Neuronal stem cell (in vitro differentiated cells): Measurements from ENCODE around the gene KCNA3.

Source experiments
- DNase-seq: peaks from one replicate; pipeline ENCODE4 v3.0.0-alpha.2; 2013; ENCODE audit warnings: low spot score
- H2AFZ ChIP-seq: one replicate; pipeline ENCODE4 v1.6.1; 2013; ENCODE audit warnings: mild to moderate bottlenecking, low read length, inconsistent platforms
- H2AK5ac ChIP-seq: 2 replicates; pipeline ENCODE4 v1.6.1; 2013; ENCODE audit warnings: low read depth, mild to moderate bottlenecking, inconsistent platforms, low read length, moderate library complexity, mixed read lengths
- H2BK120ac ChIP-seq: 2 replicates; pipeline ENCODE4 v1.6.1; 2013; ENCODE audit warnings: low read depth, mild to moderate bottlenecking, inconsistent platforms, low read length, moderate library complexity, mixed read lengths
- H2BK12ac ChIP-seq: one replicate; pipeline ENCODE4 v1.6.1; 2013; ENCODE audit warnings: low read length, inconsistent platforms
- H2BK15ac ChIP-seq: 2 replicates; pipeline ENCODE4 v1.6.1; 2013; ENCODE audit warnings: mild to moderate bottlenecking, low read length, inconsistent platforms, mixed read lengths
- H2BK5ac ChIP-seq: one replicate; pipeline ENCODE4 v1.6.1; 2013; ENCODE audit warnings: inconsistent platforms, mild to moderate bottlenecking, low read length, moderate library complexity
- H3K14ac ChIP-seq: one replicate; pipeline ENCODE4 v1.6.1; 2013; ENCODE audit warnings: low read length, inconsistent platforms
- H3K18ac ChIP-seq: 2 replicates; pipeline ENCODE4 v1.6.1; 2013; ENCODE audit warnings: low read length, inconsistent platforms
- H3K23ac ChIP-seq: 2 replicates; pipeline ENCODE4 v1.6.1; 2013; ENCODE audit warnings: low read depth, mild to moderate bottlenecking, mixed read lengths, low read length, inconsistent platforms; ENCODE audit not compliant: poor library complexity
- H3K27ac ChIP-seq: replicated peaks from 3 replicates; pipeline ENCODE4 v1.5.1; 2013; ENCODE audit warnings: low read length, inconsistent platforms
- H3K27me3 ChIP-seq, 3 experiments: 2 replicates each; pipeline ENCODE4 v1.6.1; 2013; ENCODE audit warnings: low read length in 3 of 3, mild to moderate bottlenecking in 2 of 3, inconsistent platforms in 1 of 3, low read depth in 1 of 3, mixed read lengths in 1 of 3, moderate library complexity in 1 of 3; ENCODE audit not compliant: control insufficient read depth in 3 of 3, insufficient read depth in 3 of 3
- H3K36me3 ChIP-seq, 2 donors: replicated peaks in 1 of 2; 2 replicates each; pipeline ENCODE4 v1.6.1; 2013; ENCODE audit warnings: low read length in 2 of 2; ENCODE audit not compliant: control insufficient read depth in 2 of 2, insufficient read depth in 2 of 2
- H3K4ac ChIP-seq: 2 replicates; pipeline ENCODE4 v1.6.1; 2013; ENCODE audit warnings: inconsistent platforms, mild to moderate bottlenecking, low read length, moderate library complexity
- H3K4me1 ChIP-seq, 2 donors: 1 replicate in 1 of 2; 2 replicates in 1 of 2; pipeline ENCODE4 v1.6.1; 2013; ENCODE audit warnings: low read length in 2 of 2, low read depth in 1 of 2; ENCODE audit not compliant: control insufficient read depth in 2 of 2, insufficient read depth in 1 of 2
- H3K4me2 ChIP-seq: one replicate; pipeline ENCODE4 v1.6.1; 2013; ENCODE audit warnings: mild to moderate bottlenecking, low read length, inconsistent platforms; ENCODE audit not compliant: insufficient read depth, poor library complexity, severe bottlenecking
- H3K4me3 ChIP-seq, 2 donors: 2 replicates each; pipeline ENCODE4 v1.5.1; 2013; ENCODE audit warnings: low read length in 2 of 2, mild to moderate bottlenecking in 2 of 2, inconsistent platforms in 1 of 2, moderate library complexity in 1 of 2
- H3K79me1 ChIP-seq: one replicate; pipeline ENCODE4 v1.6.1; 2013; ENCODE audit warnings: low read depth, mild to moderate bottlenecking, inconsistent platforms, low read length, moderate library complexity
- H3K9ac ChIP-seq: one replicate; pipeline ENCODE4 v1.6.1; 2013; ENCODE audit warnings: mild to moderate bottlenecking, low read depth, low read length, inconsistent platforms; ENCODE audit not compliant: poor library complexity
- H3K9me3 ChIP-seq, 2 donors: replicated peaks in 1 of 2; 2 replicates each; pipeline versions ENCODE3 to v1.6.1; 2013; ENCODE audit warnings: low read length in 2 of 2, mild to moderate bottlenecking in 2 of 2, inconsistent platforms in 1 of 2, low read depth in 1 of 2, mixed read lengths in 1 of 2, moderate library complexity in 1 of 2; ENCODE audit not compliant: control insufficient read depth in 2 of 2, insufficient read depth in 1 of 2
- H4K8ac ChIP-seq: one replicate; pipeline ENCODE4 v1.6.1; 2013; ENCODE audit warnings: low read depth, mild to moderate bottlenecking, inconsistent platforms, low read length, moderate library complexity
- H4K91ac ChIP-seq: one replicate; pipeline ENCODE4 v1.6.1; 2013; ENCODE audit warnings: low read length, low read depth, mild to moderate bottlenecking, inconsistent platforms; ENCODE audit not compliant: poor library complexity
- WGBS, 2 donors: extraction: QIAGEN DNeasy Blood & Tissue Kit; methylation state at CpG; one replicate each; pipeline ENCODE4 v1.1.7; 2013; ENCODE audit warnings: missing lambda C conversion rate in 2 of 2, mixed read lengths in 1 of 2; ENCODE audit not compliant: insufficient read length in 2 of 2, insufficient replicate concordance in 1 of 2; ENCODE audit errors: extremely low coverage in 2 of 2; 5-methylcytosine and 5-hydroxymethylcytosine counted together

KCNA3 gene

GRCh38 chr1:110708974-110709440 is 34.3 kb upstream of the KCNA3 start:
- Histone ChIP-seq H3K14ac (no peak overlapping the region), H4K8ac (no peak overlapping the region), H2AK5ac (no peak overlapping the region), H2BK5ac (no peak overlapping the region), H3K18ac (no peak overlapping the region), H2BK120ac (no peak overlapping the region), H4K91ac (no peak overlapping the region), H3K4ac (no peak overlapping the region), H2BK15ac (no peak overlapping the region), H2AFZ (no peak overlapping the region), H3K27me3 (peaks cover 0 to 9% (median 0%) of the 10 kb centered on the region in 3 experiments), H3K36me3 (no peaks in the 10 kb centered on the region), H3K4me3 (no peak overlapping the region), H3K27ac (no peak overlapping the region), H3K79me1 (no peaks in the 10 kb centered on the region), H2BK12ac (no peak overlapping the region), H3K4me1 (no peaks in the 10 kb centered on the region), H3K23ac (no peak overlapping the region), H3K9me3 (no peaks in the 10 kb centered on the region), H3K4me2 (no peak overlapping the region), H3K9ac (no peak overlapping the region)
- DNase-seq: no peak
- WGBS, 2 donors: no CpG with 5 or more reads among the region's 1 CpG

- no peak overlapping the region for H3K9ac ChIP-seq
- no peak overlapping the region for H2AFZ ChIP-seq
- no peaks in the 10 kb centered on the region for H3K79me1 ChIP-seq
- no peak overlapping the region for H3K4me2 ChIP-seq
- no peak overlapping the region for H3K4me3 ChIP-seq
- no peak overlapping the region for H3K4ac ChIP-seq
- DNase-seq: no peak
- no peak overlapping the region for H3K14ac ChIP-seq
- H4K91ac ChIP-seq: no peak overlapping the region
- H4K8ac ChIP-seq: no peak overlapping the region
- no peak overlapping the region for H2BK15ac ChIP-seq
- no peak overlapping the region for H3K27ac ChIP-seq
- WGBS, 2 donors: no CpG with 5 or more reads among the region's 2 CpGs
- no peaks in the 10 kb centered on the region for H3K36me3 ChIP-seq
- H2BK12ac ChIP-seq: no peak overlapping the region
- H2AK5ac ChIP-seq: no peak overlapping the region
- no peak overlapping the region for H3K18ac ChIP-seq
- H3K27me3 ChIP-seq: peaks cover 0 to 7% (median 0%) of the 10 kb centered on the region in 3 experiments
- no peak overlapping the region for H3K23ac ChIP-seq
- H3K4me1 ChIP-seq: no peaks in the 10 kb centered on the region
- no peaks in the 10 kb centered on the region for H3K9me3 ChIP-seq
- H2BK5ac ChIP-seq: no peak overlapping the region
- H2BK120ac ChIP-seq: no peak overlapping the region
Observed at GRCh38 chr1:110707232-110707631, 32.5 kb upstream of the KCNA3 start.

- WGBS, 2 donors: no CpG with 5 or more reads among the region's 1 CpG
- H2AFZ ChIP-seq: no peak overlapping the region
- no peaks in the 10 kb centered on the region for H3K9me3 ChIP-seq
- no peak overlapping the region for H3K9ac ChIP-seq
- H2BK120ac ChIP-seq: no peak overlapping the region
- H3K4me3 ChIP-seq: no peak overlapping the region
- H3K36me3 ChIP-seq: no peaks in the 10 kb centered on the region
- no peak overlapping the region for H3K18ac ChIP-seq
- H3K23ac ChIP-seq: no peak overlapping the region
- H3K79me1 ChIP-seq: no peaks in the 10 kb centered on the region
- peaks cover 0 to 7% (median 0%) of the 10 kb centered on the region in 3 experiments for H3K27me3 ChIP-seq
- no peak overlapping the region for H3K4me2 ChIP-seq
- H3K27ac ChIP-seq: no peak overlapping the region
- H3K4ac ChIP-seq: no peak overlapping the region
- no peak for DNase-seq
- no peak overlapping the region for H2BK12ac ChIP-seq
- H2BK5ac ChIP-seq: no peak overlapping the region
- no peak overlapping the region for H4K91ac ChIP-seq
- no peak overlapping the region for H3K14ac ChIP-seq
- no peaks in the 10 kb centered on the region for H3K4me1 ChIP-seq
- H4K8ac ChIP-seq: no peak overlapping the region
- no peak overlapping the region for H2AK5ac ChIP-seq
- no peak overlapping the region for H2BK15ac ChIP-seq
Observed at GRCh38 chr1:110706621-110707020, 31.9 kb upstream of the KCNA3 start.

- H2BK12ac ChIP-seq: no peak overlapping the region
- no peak for DNase-seq
- no peak overlapping the region for H2BK15ac ChIP-seq
- no peak overlapping the region for H4K8ac ChIP-seq
- no peak overlapping the region for H4K91ac ChIP-seq
- H3K27ac ChIP-seq: no peak overlapping the region
- WGBS, 2 donors: no CpG with 5 or more reads among the region's 1 CpG
- H3K4me3 ChIP-seq: no peak overlapping the region
- H3K4me2 ChIP-seq: no peak overlapping the region
- no peak overlapping the region for H2AK5ac ChIP-seq
- no peak overlapping the region for H3K14ac ChIP-seq
- no peak overlapping the region for H2BK5ac ChIP-seq
- no peaks in the 10 kb centered on the region for H3K9me3 ChIP-seq
- H3K27me3 ChIP-seq: peaks cover 0 to 7% (median 0%) of the 10 kb centered on the region in 3 experiments
- no peak overlapping the region for H2AFZ ChIP-seq
- no peak overlapping the region for H2BK120ac ChIP-seq
- H3K9ac ChIP-seq: no peak overlapping the region
- H3K4me1 ChIP-seq: peaks cover 0 to 5% of the 10 kb centered on the region in 2 donors
- no peak overlapping the region for H3K23ac ChIP-seq
- H3K36me3 ChIP-seq: no peaks in the 10 kb centered on the region
- no peak overlapping the region for H3K18ac ChIP-seq
- no peaks in the 10 kb centered on the region for H3K79me1 ChIP-seq
- H3K4ac ChIP-seq: no peak overlapping the region
Observed at GRCh38 chr1:110702260-110702659, 27.5 kb upstream of the KCNA3 start.
